ENCODE data around the gene MBTD1. TPM values are rescaled to one million over a fixed set of nuclear protein-coding genes. Genes with fewer than 3 reads are reported as not detected.

Gene MBTD1
- total and polyA plus RNA-seq, 2 experiments from 2014 or later: 19.1 to 63.9 TPM

GRCh38 chr17:51142597-51142996 is 117.3 kb downstream of the MBTD1 start (continued):
- TF ChIP-seq REST (IDR thresholded peaks at IDR 0.05; ENCODE audit: unreplicated experiment): no peak
- TF ChIP-seq NANOG (IDR thresholded peaks at IDR 0.05; ENCODE audit: borderline replicate concordance): no peak
- no peak for TF ChIP-seq POLR2AphosphoS5 (IDR thresholded peaks at IDR 0.05; ENCODE audit: low read depth)

- Mint-ChIP-seq H3K36me3 (ENCODE audit: low read depth) (no peaks in the 10 kb centered on the region), H3K27ac (no peak overlapping the region), H3K9me3 (peaks cover 5% of the 10 kb centered on the region; the same call in 1 of the 3 replicates), H3K4me3 (no peak overlapping the region), H3K4me1 (no peaks in the 10 kb centered on the region; the same call in 2 of the 3 replicates), H3K27me3 (ENCODE audit: insufficient read depth, low read depth, poor library complexity) (peaks cover 6% of the 10 kb centered on the region)
- Histone ChIP-seq H3K4me2 (no peak overlapping the region), H2AFZ (no peak overlapping the region), H3K4me3 (no peak overlapping the region), H4K20me1 (replicated peaks; ENCODE audit: insufficient read depth) (no peaks in the 10 kb centered on the region), H3F3A (replicated peaks; ENCODE audit: low read depth) (no peaks in the 10 kb centered on the region), H3K79me2 (replicated peaks; ENCODE audit: insufficient read depth) (no peaks in the 10 kb centered on the region), H3K4me1 (ENCODE audit: insufficient read depth) (no peaks in the 10 kb centered on the region; the same call in 1 of the 2 replicates), H3K27ac (ENCODE audit: low read depth) (no peak overlapping the region), H3K9me2 (ENCODE audit: insufficient read depth) (no peaks in the 10 kb centered on the region), H3K27me3 (ENCODE audit: insufficient read depth) (no peaks in the 10 kb centered on the region), H3K36me3 (ENCODE audit: insufficient read depth) (no peaks in the 10 kb centered on the region)
- ATAC-seq (no peak), DNase-seq (ENCODE audit: low spot score) (no peak)
- TF ChIP-seq ETS1 (IDR thresholded peaks at IDR 0.05) (no peak), POLR2AphosphoS5 (IDR thresholded peaks at IDR 0.05; ENCODE audit: low read depth) (no peak), ZNF462 (CRISPR knock-in tag; IDR thresholded peaks at IDR 0.05) (no peak), ZNF114 (CRISPR knock-in tag; IDR thresholded peaks at IDR 0.05) (no peak), NANOG (IDR thresholded peaks at IDR 0.05; ENCODE audit: borderline replicate concordance) (no peak), CTCF (conservative IDR thresholded peaks at IDR 0.05; ENCODE audit: low read depth in 2 of 2) (no peak), EZH2phosphoT487 (IDR thresholded peaks at IDR 0.05; ENCODE audit: unreplicated experiment) (no peak), STAT1 (IDR thresholded peaks at IDR 0.05; ENCODE audit: unreplicated experiment) (no peak), JUNB (IDR thresholded peaks at IDR 0.05; ENCODE audit: unreplicated experiment) (no peak)
Observed at GRCh38 chr17:51135956-51136355, 123.9 kb downstream of the MBTD1 start.
